Lung microvascular endothelial cell (primary cell): ENCODE measurements around the gene GAN. TPM values are rescaled to one million over a fixed set of nuclear protein-coding genes. Genes with fewer than 3 reads are reported as not detected.
A peak's percentile ranks its signal among the peaks of the same experiment; 100 is the strongest.

Experiments used
- DNase-seq, 2 donors: peaks; one replicate each; pipeline versions ENCODE4 v3.0.0 to v3.0.0-alpha.2; 2010; ENCODE audit warnings: low read depth in 2 of 2
- total RNA-seq: library from RNA; depleted of rRNA; stranded (reverse); fragments of >200 nt; gene quantifications from 2 replicates; pipeline ENCODE4 v1.2.1, GENCODE V29; 2014

GAN gene
- total RNA-seq, 1 donor from 2014 or later: 5.0 TPM

- no peak for DNase-seq
These were observed 117.0 kb downstream of the GAN start for GRCh38 chr16:81431554-81432353.

GRCh38 chr16:81432937-81433557 is 118.3 kb downstream of the GAN start:
- no peak for DNase-seq

GRCh38 chr16:81435103-81435502 is 120.3 kb downstream of the GAN start:
- no peak for DNase-seq

- no peak for DNase-seq
These were observed 120.8 kb downstream of the GAN start for GRCh38 chr16:81435567-81435966.

- DNase-seq: no peak
These were observed 121.6 kb downstream of the GAN start for GRCh38 chr16:81436386-81436785.

- DNase-seq: peak; percentile 33 to 44
These were observed 123.1 kb downstream of the GAN start for GRCh38 chr16:81437865-81438264.

Other genes with a start within 250 kb of the GAN start
- under 0.01 and 0.20 TPM in 2 replicates for gene C16orf46, start 237.7 kb upstream of the GAN start, total RNA-seq
- gene GCSH, start 218.6 kb upstream of the GAN start, total RNA-seq: 7.5 and 8.3 TPM in 2 replicates
- under 0.01 TPM in 1 of 2 replicates, not detected in the other for gene BCO1, start 76.3 kb upstream of the GAN start, total RNA-seq
- gene CMIP, start 129.8 kb downstream of the GAN start, total RNA-seq: 8.5 and 10.3 TPM in 2 replicates